DOHH2 (cell line): ENCODE data around the gene SLX4.

Experiments
- H3F3A ChIP-seq: fragments of 200-600 bp; sonication (generic), shearing (Covaris generic); 2 replicates; pipeline ENCODE4 v1.6.0; 2016; ENCODE audit warnings: antibody characterized with exemption, mild to moderate bottlenecking; ENCODE audit not compliant: control insufficient read depth, insufficient read depth
- H3K27ac ChIP-seq: fragments of 200-600 bp; sonication (generic); 2 replicates; pipeline ENCODE4 v1.5.1; 2014; ENCODE audit warnings: low read depth, mild to moderate bottlenecking, low read length, moderate library complexity
- H3K27me3 ChIP-seq: fragments of 200-600 bp; sonication (generic); 2 replicates; pipeline ENCODE4 v1.6.1; 2014; ENCODE audit warnings: mild to moderate bottlenecking, low read length, mixed read lengths; ENCODE audit not compliant: control insufficient read depth
- H3K36me3 ChIP-seq: fragments of 200-600 bp; sonication (generic); 2 replicates; pipeline ENCODE4 v1.6.1; 2014; ENCODE audit warnings: mild to moderate bottlenecking, low read length, moderate library complexity, mixed read lengths; ENCODE audit not compliant: control insufficient read depth
- H3K4me1 ChIP-seq: fragments of 200-600 bp; sonication (generic); 2 replicates; pipeline ENCODE4 v1.6.1; 2014; ENCODE audit warnings: mild to moderate bottlenecking, low read length, mixed read lengths; ENCODE audit not compliant: control insufficient read depth
- H3K4me2 ChIP-seq: fragments of 200-600 bp; sonication (generic); 2 replicates; pipeline ENCODE4 v1.6.0; 2014; ENCODE audit warnings: mild to moderate bottlenecking, low read length, moderate library complexity
- H3K4me3 ChIP-seq: fragments of 200-600 bp; sonication (generic); 2 replicates; pipeline ENCODE4 v1.5.1; 2014; ENCODE audit warnings: mild to moderate bottlenecking, low read length, mixed read lengths
- H3K79me2 ChIP-seq: fragments of 200-600 bp; sonication (generic); 2 replicates; pipeline ENCODE4 v1.6.1; 2014; ENCODE audit warnings: mild to moderate bottlenecking, low read length, mixed read lengths; ENCODE audit not compliant: control insufficient read depth
- H3K9me2 ChIP-seq: fragments of 200-600 bp; sonication (generic); replicated peaks from 2 replicates; pipeline ENCODE4 v1.6.1; 2014; ENCODE audit warnings: mild to moderate bottlenecking, low read length, mixed read lengths; ENCODE audit not compliant: control insufficient read depth
- H3K9me3 ChIP-seq: fragments of 200-600 bp; sonication (generic); 2 replicates; pipeline ENCODE4 v1.6.1; 2014; ENCODE audit warnings: antibody characterized with exemption, low read length, mixed read lengths; ENCODE audit not compliant: control insufficient read depth, insufficient read depth
- H4K20me1 ChIP-seq: fragments of 200-600 bp; sonication (generic); 2 replicates; pipeline ENCODE4 v1.6.0; 2014; ENCODE audit warnings: low read depth, mild to moderate bottlenecking, antibody characterized with exemption, low read length, moderate library complexity; ENCODE audit not compliant: control insufficient read depth, insufficient read depth
- EZH2phosphoT487 ChIP-seq: fragments of 200-600 bp; sonication (generic); IDR thresholded peaks from 2 replicates; pipeline ENCODE4 v1.6.1; 2017; ENCODE audit warnings: borderline replicate concordance, mild to moderate bottlenecking, antibody characterized with exemption, low read length, moderate library complexity, mixed read lengths
- TF ChIP-seq, protein P1 (sequence below): fragments of 200-600 bp; sonication (generic); IDR thresholded peaks from one replicate; pipeline ENCODE4 v1.5.1; 2014; ENCODE audit warnings: antibody characterized with exemption, mild to moderate bottlenecking, low read depth, low read length; ENCODE audit not compliant: poor library complexity, severe bottlenecking

Gene SLX4

DNA sequence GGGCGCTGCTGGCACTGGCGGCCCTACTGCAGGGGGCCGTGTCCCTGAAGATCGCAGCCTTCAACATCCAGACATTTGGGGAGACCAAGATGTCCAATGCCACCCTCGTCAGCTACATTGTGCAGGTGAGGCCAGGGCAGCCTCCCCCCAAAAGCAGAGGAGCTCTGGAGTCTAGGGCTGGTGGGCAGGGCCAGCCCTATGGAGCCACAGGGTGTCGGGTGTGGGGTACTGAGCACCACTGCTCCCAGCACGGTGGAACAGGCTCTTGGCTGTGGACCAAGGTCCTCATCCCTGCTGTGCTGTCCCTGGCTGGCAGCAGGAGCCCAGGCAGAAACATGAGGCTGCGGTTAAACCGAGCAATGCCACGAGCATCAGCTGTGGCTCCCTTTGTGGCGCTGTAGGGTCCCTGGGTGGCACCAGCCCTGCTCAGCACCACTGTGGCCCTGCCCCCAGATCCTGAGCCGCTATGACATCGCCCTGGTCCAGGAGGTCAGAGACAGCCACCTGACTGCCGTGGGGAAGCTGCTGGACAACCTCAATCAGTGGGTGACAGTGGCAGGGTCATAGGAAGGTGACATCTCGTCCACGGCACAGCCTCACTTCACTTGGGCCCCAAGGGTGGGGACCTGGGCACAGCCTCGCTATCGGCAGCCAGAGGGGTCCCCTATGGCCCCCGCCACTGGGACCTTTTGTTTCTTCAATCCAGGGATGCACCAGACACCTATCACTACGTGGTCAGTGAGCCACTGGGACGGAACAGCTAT lies 44.2 kb upstream of the SLX4 start:
- Histone ChIP-seq H3K27ac (no peak overlapping the region), H3K9me3 (no peaks in the 10 kb centered on the region), H3K4me3 (no peak overlapping the region), H3F3A (peaks cover 21% of the 10 kb centered on the region), H3K9me2 (no peaks in the 10 kb centered on the region), H3K79me2 (no peaks in the 10 kb centered on the region; the same call in 1 of the 2 replicates), H3K4me1 (peaks cover 12% of the 10 kb centered on the region), H3K27me3 (no peaks in the 10 kb centered on the region), H3K36me3 (peaks cover 95% of the 10 kb centered on the region), H4K20me1 (no peaks in the 10 kb centered on the region), H3K4me2 (no peak overlapping the region)
- TF ChIP-seq EZH2phosphoT487, result no peak
- TF ChIP-seq, protein P1, sequence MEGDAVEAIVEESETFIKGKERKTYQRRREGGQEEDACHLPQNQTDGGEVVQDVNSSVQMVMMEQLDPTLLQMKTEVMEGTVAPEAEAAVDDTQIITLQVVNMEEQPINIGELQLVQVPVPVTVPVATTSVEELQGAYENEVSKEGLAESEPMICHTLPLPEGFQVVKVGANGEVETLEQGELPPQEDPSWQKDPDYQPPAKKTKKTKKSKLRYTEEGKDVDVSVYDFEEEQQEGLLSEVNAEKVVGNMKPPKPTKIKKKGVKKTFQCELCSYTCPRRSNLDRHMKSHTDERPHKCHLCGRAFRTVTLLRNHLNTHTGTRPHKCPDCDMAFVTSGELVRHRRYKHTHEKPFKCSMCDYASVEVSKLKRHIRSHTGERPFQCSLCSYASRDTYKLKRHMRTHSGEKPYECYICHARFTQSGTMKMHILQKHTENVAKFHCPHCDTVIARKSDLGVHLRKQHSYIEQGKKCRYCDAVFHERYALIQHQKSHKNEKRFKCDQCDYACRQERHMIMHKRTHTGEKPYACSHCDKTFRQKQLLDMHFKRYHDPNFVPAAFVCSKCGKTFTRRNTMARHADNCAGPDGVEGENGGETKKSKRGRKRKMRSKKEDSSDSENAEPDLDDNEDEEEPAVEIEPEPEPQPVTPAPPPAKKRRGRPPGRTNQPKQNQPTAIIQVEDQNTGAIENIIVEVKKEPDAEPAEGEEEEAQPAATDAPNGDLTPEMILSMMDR, result no peak

DNA sequence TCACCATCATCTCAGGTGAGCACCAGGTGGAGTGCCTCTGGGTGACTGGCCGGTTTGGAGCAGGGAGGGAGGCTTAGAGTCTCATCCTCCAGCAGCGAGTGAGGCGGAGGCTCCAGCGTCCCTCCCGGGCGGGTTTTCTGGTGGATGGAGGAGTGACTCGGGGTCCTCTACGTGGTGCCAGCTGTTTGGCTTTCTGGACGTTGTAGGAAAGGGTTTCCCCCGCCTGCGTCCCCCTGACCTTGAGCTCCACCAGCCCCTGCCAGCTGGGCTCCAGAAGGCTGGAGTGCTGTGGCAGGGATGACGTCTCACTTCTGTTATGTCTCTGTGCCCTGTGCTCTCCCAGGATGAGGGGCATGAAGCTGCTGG lies 43.6 kb upstream of the SLX4 start:
- H3F3A ChIP-seq, result peaks cover 24% of the 10 kb centered on the region
- H3K79me2 ChIP-seq, result no peaks in the 10 kb centered on the region; the same call in 1 of the 2 replicates
- H3K4me2 ChIP-seq, result no peak overlapping the region
- H3K4me3 ChIP-seq, result no peak overlapping the region
- no peaks in the 10 kb centered on the region for H4K20me1 ChIP-seq
- peaks cover 12% of the 10 kb centered on the region for H3K4me1 ChIP-seq
- H3K36me3 ChIP-seq, result peaks cover 94% of the 10 kb centered on the region
- no peaks in the 10 kb centered on the region for H3K9me2 ChIP-seq
- H3K27me3 ChIP-seq, result no peaks in the 10 kb centered on the region
- H3K9me3 ChIP-seq, result no peaks in the 10 kb centered on the region
- peak overlapping the region; percentile 34 for H3K27ac ChIP-seq
- TF ChIP-seq, protein P1, result no peak
- TF ChIP-seq EZH2phosphoT487, result no peak

DNA sequence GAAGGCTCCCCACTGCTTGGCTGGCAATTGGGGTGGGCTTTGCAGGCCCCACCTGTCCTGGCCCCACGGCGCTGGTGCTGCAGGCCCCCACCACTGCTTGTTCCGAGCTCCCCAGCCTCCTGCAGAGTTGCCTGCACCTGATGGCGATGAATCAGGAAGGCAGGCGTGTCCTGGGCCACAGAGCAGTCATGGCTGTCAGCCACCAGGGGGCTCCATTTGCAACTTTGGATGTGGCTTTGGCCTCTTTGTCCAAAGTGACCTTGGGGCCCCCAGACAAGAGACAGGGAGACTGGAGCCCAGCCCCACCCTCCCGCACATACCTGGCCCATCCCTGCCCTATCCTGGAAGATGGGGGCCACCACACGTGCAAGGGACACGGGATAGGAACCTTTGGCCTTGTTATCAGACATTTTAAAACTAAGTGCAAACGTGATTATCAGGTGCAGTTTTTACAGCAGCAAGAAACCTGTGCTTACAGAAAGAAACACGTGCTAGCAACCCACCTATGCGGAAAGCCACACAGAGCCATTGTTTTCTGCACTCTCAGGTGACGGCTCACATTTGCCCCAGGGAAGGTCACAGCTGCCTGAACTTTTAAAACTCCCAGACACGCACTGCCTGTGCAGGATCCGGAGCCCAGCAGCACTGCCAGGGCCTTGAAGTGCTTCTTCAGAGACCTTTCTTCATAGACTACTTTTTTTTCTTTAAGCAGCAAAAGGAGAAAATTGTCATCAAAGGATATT lies 43.0 kb upstream of the SLX4 start, which contains the start of gene DNASE1:
TSS of gene DNASE1 (plus strand) at position 443 of the 743 bp plus-strand sequence. CDS start 683 bp downstream, outside the sequence.
- no peaks in the 10 kb centered on the region for H3K27me3 ChIP-seq
- TF ChIP-seq, protein P1, result peak; percentile 86
- no peak for TF ChIP-seq EZH2phosphoT487
- H3K9me2 ChIP-seq, result no peaks in the 10 kb centered on the region
- H3K9me3 ChIP-seq, result no peaks in the 10 kb centered on the region
- peaks cover 93% of the 10 kb centered on the region for H3K36me3 ChIP-seq
- H3F3A ChIP-seq, result peaks cover 25% of the 10 kb centered on the region
- no peaks in the 10 kb centered on the region for H4K20me1 ChIP-seq
- no peak within 1 kb of the TSS for H3K4me3 ChIP-seq
- peaks cover 12% of the 10 kb centered on the region for H3K4me1 ChIP-seq
- no peaks in the 10 kb centered on the region; the same call in 1 of the 2 replicates for H3K79me2 ChIP-seq
- no peak within 1 kb of the TSS; the same call in 1 of the 2 replicates for H3K4me2 ChIP-seq
- peak within 1 kb of the TSS; percentile 34 for H3K27ac ChIP-seq
